RWPE1 (cell line): ENCODE data around the gene GLOD4.
A peak's percentile ranks its signal among the peaks of the same experiment; 100 is the strongest.

Experiments used
- CTCF ChIA-PET: fragments of 350-600 bp; sonication (Branson Sonifier 250); formaldehyde crosslinking; extraction: SDS; loops from one replicate; lab custom pipeline; 2021; lab: Yijun Ruan, JAX
- POLR2A ChIA-PET: fragments of 400-600 bp; formaldehyde crosslinking; extraction: SDS; loops from one replicate; lab custom pipeline; 2020; ENCODE audit warnings: antibody characterized with exemption; ENCODE audit not compliant: low non-redundant PET; lab: Yijun Ruan, JAX
- DNase-seq: peaks from one replicate; pipeline ENCODE4 v3.0.0; 2012; ENCODE audit warnings: low spot score
- H3K27ac ChIP-seq: fragments of 450-650 bp; 2 replicates; pipeline ENCODE4 v1.5.1; 2017
- TF ChIP-seq, protein P1 (sequence below): fragments of 450-650 bp; conservative IDR thresholded peaks from 2 replicates; pipeline ENCODE4 v1.5.1; 2017; ENCODE audit warnings: low read depth, mild to moderate bottlenecking

The GLOD4 gene

DNA sequence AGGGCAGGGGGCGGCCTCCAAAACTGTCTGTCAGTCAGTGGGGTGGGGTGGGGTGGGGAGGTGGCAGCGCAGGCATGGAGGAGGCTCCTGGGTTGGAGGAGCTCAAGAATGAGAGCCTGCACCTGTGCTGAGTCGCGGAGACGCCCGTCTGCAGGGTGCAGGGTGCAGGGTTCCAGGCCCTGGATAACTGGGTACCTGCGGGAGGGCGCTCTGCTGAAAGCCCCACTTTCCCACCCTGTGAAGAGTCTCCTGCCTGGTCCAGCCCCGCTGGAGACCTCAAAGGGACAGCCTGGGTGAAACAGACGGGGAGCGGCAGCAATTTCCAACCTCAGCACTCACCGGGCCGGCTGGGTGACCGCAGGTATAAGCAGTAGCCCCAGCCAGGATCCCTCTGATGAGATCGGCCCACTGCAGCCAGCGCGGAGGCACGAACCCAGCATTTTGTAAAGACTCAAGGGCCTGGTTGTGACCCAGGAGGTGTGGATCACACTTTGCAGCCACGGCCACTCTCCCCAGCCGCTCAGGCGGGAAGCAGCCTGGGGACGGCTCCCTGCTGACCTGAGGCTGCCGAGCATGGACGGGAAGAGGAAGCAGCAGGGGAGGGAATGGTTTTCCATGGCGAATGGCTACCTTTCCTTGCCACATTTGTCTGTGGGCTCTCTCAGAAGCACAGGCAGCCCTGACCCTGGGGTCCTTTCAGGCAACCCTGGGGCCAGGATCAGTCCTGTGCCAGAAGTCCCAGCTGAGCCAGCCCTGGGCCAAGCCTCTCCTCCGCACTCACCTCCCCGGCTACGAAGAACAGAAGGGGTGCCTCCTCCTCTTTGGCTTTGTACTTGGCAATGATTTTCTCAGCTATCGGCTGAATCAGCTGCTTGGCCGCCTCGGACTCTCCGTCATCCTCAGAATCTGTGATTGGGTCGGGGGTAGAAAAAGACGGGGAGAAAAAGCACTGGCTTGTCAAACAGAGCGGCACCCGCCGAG, 21.1 kb upstream of the GLOD4 start:
- TF ChIP-seq, protein P1, sequence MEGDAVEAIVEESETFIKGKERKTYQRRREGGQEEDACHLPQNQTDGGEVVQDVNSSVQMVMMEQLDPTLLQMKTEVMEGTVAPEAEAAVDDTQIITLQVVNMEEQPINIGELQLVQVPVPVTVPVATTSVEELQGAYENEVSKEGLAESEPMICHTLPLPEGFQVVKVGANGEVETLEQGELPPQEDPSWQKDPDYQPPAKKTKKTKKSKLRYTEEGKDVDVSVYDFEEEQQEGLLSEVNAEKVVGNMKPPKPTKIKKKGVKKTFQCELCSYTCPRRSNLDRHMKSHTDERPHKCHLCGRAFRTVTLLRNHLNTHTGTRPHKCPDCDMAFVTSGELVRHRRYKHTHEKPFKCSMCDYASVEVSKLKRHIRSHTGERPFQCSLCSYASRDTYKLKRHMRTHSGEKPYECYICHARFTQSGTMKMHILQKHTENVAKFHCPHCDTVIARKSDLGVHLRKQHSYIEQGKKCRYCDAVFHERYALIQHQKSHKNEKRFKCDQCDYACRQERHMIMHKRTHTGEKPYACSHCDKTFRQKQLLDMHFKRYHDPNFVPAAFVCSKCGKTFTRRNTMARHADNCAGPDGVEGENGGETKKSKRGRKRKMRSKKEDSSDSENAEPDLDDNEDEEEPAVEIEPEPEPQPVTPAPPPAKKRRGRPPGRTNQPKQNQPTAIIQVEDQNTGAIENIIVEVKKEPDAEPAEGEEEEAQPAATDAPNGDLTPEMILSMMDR = no peak
- DNase-seq = no peak
- POLR2A ChIA-PET = no interaction called here
- CTCF ChIA-PET = interaction anchor here (0.6 kb wide), 1 partner anchor 46 kb away, joined by 3 read pairs; no protein-coding TSS in a partner anchor
- H3K27ac ChIP-seq = peak overlapping the region; percentile 17

DNA sequence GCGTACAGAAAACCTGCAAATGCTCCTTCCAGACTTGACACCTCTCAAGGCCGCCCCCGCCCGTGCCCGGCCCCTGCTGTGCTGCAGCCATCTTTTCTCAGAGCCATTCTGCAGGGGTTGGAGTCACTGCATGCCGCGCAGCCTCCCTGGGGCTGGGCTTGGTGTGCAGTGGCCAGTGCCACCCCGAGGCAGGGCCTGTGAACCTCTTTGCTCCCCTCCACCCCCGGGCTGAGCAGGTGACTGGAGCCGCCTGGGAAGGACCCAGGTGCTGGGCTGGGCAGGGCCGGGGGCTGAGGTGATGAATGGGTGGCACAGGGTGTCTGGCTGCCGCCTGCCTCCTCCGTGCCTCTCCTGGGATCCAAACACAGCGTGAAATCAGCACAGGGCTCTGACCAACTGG, 20.4 kb upstream of the GLOD4 start:
- H3K27ac ChIP-seq = peak overlapping the region; percentile 98
- TF ChIP-seq, protein P1 = no peak
- POLR2A ChIA-PET = no interaction called here
- no peak for DNase-seq
- CTCF ChIA-PET = no interaction called here

DNA sequence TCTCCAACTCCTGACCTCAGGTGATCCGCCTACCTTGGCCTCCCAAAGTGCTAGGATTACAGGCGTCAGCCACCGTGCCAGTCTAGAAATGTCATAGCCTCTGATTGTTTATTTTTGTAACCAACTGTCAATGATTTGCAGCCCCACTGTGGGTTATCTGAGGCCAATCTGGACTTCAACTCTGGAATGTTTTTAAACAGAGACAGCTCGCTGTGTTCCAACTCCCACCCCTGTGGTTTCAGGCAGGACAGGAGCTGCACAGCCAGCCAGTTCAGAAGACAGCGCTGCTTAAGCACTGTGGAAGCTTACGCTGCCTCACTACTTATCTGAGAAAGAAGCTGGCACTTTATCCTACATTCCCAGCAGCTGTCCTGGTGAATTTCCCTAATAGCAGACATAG, 19.6 kb upstream of the GLOD4 start:
- no peak for DNase-seq
- peak overlapping the region; percentile 98 for H3K27ac ChIP-seq
- TF ChIP-seq, protein P1 = no peak
- ChIA-PET CTCF (no interaction called here), POLR2A (no interaction called here)

DNA sequence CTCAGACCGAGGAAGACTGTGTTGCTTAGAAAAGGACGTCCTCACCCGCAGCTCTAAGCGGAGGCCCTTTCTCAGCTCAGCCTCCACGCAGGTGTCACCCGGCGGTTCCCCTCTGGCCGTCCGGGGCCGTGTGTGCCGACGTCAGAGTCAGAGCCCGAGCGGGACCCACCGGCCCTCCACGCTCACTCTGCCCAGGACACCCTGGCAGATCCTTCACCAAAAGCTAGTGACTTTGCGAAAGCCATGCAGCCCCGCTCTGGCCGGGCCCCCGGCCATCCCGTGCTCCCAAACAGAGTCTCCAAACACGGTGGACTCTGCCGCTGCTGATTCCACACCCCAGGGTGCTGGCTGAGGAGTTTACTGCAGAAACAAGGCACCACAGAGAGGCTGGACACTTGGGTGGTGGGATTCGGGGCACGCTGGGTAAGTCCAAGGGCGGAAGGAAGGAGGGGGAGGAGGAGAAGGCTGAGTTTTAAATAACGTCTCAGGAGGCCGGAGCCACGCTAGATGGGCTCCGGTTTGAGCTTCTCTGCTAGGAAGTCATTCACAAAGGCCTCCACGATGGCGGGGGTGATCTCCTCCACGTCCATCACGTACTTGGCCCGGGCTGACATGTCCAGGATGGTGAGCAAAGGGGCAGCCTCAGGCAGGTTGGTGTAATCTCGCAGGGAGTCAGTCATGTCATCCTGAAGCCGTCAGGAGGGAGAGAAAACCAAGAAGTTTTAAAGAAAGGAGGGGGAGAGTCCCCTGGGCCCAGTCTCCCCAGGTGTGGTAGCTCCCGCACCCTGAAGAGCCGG, 18.6 kb upstream of the GLOD4 start:
- no peak for DNase-seq
- peak overlapping the region; percentile 98; the same call in 1 of the 2 replicates for H3K27ac ChIP-seq
- CTCF ChIA-PET = no interaction called here
- POLR2A ChIA-PET = no interaction called here
- TF ChIP-seq, protein P1 = no peak

DNA sequence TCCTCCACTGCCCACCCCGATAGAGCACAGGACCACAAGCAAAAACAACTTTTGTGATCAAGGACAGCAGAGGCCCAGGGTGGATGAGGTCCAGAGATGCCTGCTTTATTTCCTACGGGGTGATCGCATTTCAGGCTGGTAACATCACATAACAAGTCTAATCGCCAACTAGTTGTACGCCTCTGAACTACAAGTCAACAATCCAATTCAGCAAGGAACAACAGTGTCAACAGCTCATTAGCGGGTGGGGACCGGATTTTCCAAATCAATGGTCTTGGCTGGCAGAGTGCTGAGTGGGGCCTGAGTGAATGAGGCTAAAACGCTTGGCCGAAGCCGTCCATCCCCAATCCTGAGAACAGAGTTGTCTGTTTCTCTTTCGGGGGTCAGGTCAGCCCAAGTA, 17.2 kb upstream of the GLOD4 start:
- H3K27ac ChIP-seq = peak overlapping the region; percentile 98
- ChIA-PET CTCF (interaction anchor here (0.6 to 2.7 kb wide), 2 partner anchors 181 to 197 kb away, joined by 3 to 12 read pairs; partner anchors contain the start of gene TIMM22), POLR2A (interaction anchor here (0.6 kb wide), 1 partner anchor 177 kb away, joined by 4 read pairs; no protein-coding TSS in a partner anchor)
- TF ChIP-seq, protein P1 = no peak
- DNase-seq = no peak

DNA sequence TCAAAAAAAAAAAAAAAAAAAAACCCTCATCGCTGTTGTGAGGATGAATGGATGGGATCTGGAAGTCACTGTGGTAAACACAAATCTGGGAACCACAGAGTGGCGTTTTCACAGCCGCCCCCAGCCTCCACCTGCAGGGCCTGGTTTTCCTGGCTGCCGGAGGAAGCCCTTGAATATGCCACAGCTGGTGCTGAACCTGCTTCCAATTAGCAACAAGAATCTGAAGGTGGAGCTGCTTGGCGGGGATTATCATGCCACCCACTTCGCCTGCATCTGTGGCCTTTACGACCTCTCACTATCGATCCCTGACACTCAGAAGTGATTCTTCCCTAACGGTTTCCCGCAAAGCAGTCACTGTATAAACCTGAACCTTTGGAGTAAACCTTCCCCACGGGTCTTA, 16.2 kb upstream of the GLOD4 start:
- TF ChIP-seq, protein P1 = no peak
- no peak for DNase-seq
- H3K27ac ChIP-seq = peak overlapping the region; percentile 98
- ChIA-PET CTCF (interaction anchor here (0.6 to 2.7 kb wide), 3 partner anchors 153 to 274 kb away, joined by 3 to 12 read pairs (median 5); no protein-coding TSS in a partner anchor), POLR2A (interaction anchor here (0.6 kb wide), 1 partner anchor 17 kb away, joined by 9 read pairs; no protein-coding TSS in a partner anchor)
